22Rv1 (cell line): Measurements from ENCODE around the gene RASD2.

Source experiments
- ZFX ChIP-seq: fragments of 450-650 bp; IDR thresholded peaks from 2 replicates; pipeline ENCODE4 v1.6.1; 2017; ENCODE audit warnings: antibody characterized with exemption, borderline replicate concordance
- TF ChIP-seq, protein P1 (sequence below): fragments of 450-650 bp; IDR thresholded peaks from 2 replicates; pipeline ENCODE4 v1.5.1; 2017; ENCODE audit warnings: mild to moderate bottlenecking

DNA sequence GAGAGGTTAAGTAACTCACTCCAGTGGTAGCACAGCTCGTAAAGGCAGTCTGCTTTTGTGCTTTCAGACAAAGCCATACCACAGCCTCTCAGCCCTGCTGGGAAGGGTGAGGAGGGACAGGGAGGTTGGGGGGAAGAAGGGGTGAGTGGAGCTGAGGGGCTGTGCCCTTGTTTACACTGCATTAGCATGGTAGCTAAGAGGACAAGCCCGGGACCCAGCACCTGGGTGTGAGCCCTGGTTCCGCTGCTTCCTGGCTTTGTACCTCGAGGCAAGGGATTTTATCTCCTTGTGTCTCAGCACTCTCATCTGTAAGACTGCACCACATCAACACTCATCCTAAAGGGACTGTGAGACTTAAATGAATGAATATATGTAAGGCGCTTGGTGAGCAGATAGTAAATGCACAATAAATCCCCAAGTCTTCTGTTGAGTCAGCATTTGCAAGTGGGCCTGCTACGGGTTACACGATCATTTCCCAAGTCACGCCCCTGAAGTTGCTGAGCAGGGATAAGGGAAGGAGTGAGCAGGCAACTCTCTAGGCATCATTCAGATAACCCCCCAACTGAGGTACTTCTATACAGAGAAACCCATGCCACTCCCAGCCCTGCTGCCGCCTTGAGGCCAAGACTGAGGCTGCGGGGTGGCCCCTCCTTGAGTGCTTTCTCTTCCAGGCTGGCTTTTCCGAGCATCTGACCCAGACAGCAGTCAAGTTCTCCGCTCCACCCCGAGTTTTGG is 7.5 kb downstream of the RASD2 start:
- TF ChIP-seq, protein P1, sequence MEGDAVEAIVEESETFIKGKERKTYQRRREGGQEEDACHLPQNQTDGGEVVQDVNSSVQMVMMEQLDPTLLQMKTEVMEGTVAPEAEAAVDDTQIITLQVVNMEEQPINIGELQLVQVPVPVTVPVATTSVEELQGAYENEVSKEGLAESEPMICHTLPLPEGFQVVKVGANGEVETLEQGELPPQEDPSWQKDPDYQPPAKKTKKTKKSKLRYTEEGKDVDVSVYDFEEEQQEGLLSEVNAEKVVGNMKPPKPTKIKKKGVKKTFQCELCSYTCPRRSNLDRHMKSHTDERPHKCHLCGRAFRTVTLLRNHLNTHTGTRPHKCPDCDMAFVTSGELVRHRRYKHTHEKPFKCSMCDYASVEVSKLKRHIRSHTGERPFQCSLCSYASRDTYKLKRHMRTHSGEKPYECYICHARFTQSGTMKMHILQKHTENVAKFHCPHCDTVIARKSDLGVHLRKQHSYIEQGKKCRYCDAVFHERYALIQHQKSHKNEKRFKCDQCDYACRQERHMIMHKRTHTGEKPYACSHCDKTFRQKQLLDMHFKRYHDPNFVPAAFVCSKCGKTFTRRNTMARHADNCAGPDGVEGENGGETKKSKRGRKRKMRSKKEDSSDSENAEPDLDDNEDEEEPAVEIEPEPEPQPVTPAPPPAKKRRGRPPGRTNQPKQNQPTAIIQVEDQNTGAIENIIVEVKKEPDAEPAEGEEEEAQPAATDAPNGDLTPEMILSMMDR, result no peak
- TF ChIP-seq ZFX, result no peak
